Stimulated activated CD4-positive, alpha-beta T cell treated with anti-CD3 and anti-CD28 coated beads, Interleukin-12 subunit alpha, Interleukin-12 subunit beta, amount 100 ng/mL, for 24 hours (primary cell): ENCODE measurements around the gene DDX19B.
"Not testable (repeated sequence)": the region's sequence is repeated elsewhere in the genome, so short reads cannot be mapped to it uniquely, and the experiment has no call there.

Experiments
- DNase-seq, 2 experiments: peaks; one replicate each; pipeline ENCODE4 v3.0.0-alpha.2; 2020; ENCODE audit warnings: low read depth in 2 of 2

DDX19B gene

DNA sequence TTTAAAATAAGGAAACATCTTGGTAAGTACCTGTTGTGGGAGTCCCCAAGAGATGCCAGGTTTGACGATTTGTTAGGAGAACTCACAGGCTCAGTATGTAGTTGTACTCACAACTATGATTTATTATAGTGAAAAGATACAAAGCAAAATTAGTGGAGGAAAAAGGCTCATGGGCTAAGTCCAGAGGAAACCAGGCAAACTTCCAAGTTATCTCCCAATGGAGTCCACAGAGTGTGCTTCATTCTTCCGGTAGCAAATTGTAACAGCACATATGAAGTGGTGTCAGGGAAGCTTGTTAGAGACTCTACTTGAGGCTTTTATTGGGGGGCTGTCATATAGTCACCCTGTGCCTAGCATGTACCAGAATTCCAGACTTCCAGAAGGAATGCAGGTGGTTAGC, 50.0 kb downstream of the DDX19B start:
- no peak for DNase-seq

DNA sequence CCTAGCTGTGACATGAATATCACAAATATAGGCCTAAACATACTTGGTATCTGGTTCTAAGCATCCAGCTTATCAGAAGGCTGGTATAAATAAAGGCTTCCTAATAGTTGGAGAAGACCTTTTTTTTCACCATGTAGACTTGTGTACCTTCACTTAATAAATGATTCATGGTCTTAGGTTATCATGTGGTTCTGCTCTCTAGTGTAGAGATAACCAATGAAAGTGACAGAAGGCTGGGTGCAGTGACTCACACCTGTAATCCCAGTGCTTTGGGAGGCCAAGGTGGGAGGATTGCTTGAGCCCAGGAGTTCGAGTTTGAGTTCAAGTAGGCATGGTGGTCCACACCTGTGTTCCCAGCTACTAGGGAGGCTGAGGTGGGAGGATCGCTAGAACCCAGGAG, 50.8 kb downstream of the DDX19B start:
- no peak for DNase-seq

GRCh38 chr16:70359552-70359951, 60.6 kb downstream of the DDX19B start:
- DNase-seq: no peak

- DNase-seq: no peak
Measured at GRCh38 chr16:70364399-70364798, 65.4 kb downstream of the DDX19B start.

DNA sequence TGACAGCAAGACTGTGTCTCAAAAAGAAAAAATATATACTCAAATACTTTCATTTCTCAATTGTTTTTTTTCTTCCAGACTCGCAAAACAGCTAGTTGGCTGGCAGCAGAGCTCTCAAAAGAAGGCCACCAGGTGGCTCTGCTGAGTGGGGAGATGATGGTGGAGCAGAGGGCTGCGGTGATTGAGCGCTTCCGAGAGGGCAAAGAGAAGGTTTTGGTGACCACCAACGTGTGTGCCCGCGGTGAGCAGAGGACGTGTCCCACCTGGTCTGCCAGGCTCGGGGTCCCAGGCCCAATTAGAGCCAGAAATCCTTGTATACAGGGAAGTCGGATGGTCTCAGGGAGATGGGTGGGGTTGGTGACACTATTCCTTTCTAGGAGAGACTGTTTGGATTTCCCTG, 71.2 kb downstream of the DDX19B start:
- DNase-seq: not testable (repeated sequence)

DNA sequence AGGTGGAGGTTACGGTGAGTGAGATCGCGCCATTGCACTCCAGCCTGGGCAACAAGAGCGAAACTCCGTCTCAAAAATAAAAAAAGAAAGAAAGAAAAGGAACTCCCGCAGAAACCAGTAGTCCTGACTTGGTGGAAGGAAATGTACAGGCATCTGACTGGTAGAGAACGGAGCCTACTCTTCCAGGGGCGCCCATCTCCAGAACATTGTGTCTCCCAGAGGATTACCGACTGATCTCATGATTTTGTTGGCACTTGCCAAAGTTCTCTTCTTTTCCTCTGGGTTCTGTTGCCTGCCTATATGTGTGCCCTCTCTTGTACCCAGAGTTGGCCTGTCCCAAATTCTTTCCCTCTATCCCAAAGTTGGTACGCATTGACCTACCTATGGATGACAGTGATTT, 71.9 kb downstream of the DDX19B start:
- no peak for DNase-seq

- no peak for DNase-seq
Measured at GRCh38 chr16:70372921-70373728, 74.1 kb downstream of the DDX19B start.

DNA sequence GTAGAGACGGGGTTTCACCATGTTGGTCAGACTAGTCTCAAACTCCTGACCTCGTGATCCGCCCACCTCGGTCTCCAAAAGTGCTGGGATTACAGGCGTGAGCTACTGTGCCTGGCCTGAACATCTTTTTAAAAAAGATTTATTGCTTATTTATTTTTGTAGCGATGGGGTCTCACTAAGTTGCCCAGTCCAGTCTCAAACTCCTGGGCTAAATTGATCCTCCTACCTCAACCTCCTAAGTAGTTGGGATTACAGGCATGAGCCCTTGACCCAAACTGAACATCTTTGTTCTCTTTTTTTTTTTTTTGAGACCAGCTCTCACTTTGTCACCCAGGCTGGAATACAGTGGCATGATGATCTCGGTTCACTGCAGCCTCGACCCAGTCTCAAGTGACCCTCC, 75.2 kb downstream of the DDX19B start:
- DNase-seq: no peak

DNA sequence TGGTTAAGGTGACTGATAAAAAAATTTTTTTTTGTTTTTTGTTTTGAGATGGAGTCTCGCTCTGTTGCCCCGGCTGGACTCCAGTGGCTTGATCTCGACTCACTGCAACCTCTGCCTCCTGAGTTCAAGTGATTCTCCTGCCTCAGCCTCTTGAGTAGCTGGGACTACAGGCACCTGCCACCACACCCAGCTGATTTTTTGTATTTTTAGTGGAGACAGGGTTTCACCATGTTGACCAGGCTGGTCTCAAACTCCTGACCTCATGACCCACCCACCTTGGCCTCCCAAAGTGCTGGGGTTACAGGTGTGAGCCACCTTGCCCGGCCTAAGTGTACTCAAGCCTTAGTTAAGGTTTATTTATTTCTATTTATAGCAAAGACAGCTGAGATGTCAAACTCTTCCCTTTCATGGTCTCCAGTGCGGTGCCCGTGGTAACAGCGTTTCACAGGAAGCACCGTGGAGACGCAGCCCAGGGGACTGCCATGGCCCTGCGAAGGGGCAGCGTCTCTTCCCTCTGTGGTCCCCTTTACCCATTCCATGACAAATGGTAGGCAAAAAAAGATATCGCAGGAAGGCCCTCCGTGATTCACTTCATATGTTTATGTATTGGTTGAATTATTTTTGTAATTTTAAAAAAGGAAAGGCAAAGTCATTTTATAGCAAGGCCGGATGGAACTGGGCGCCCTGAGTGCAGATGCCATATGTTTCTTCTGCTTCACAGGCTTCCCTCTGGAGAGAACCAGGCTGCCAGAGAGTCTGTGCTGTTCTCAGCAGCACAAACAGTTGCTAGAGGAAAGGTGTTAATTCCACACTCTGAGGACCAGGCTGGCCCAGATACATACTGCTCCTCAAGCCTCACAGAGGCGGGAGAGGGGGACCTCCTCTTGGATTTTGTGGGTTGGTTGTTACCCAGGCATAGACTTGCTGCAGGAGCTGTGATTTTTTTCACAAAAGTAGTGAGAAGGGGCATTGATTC, 76.9 kb downstream of the DDX19B start:
- DNase-seq: no peak

DNA sequence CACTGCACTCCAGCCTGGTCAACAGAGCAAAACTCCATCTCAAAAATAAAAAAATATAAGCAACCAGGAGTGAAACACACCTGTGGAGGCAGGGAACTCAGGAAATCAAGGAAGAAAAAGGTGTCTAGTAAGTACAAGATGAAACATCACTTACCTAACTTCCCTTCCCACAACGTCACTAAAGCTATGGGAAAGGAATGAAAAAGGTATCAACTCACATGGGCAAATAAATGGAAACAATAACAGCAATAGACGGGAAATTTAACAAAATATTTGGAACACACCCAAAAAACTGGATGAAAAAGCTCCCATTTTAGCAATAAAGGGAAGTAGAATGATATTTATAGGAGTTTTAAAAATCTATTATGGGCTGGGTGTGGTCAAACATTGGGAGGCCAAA, 78.8 kb downstream of the DDX19B start:
- no peak for DNase-seq

- DNase-seq: no peak
Measured at GRCh38 chr16:70378869-70379493, 80.0 kb downstream of the DDX19B start.

GRCh38 chr16:70380248-70380918, 81.4 kb downstream of the DDX19B start:
- DNase-seq: peak; percentile 64 to 66

DNA sequence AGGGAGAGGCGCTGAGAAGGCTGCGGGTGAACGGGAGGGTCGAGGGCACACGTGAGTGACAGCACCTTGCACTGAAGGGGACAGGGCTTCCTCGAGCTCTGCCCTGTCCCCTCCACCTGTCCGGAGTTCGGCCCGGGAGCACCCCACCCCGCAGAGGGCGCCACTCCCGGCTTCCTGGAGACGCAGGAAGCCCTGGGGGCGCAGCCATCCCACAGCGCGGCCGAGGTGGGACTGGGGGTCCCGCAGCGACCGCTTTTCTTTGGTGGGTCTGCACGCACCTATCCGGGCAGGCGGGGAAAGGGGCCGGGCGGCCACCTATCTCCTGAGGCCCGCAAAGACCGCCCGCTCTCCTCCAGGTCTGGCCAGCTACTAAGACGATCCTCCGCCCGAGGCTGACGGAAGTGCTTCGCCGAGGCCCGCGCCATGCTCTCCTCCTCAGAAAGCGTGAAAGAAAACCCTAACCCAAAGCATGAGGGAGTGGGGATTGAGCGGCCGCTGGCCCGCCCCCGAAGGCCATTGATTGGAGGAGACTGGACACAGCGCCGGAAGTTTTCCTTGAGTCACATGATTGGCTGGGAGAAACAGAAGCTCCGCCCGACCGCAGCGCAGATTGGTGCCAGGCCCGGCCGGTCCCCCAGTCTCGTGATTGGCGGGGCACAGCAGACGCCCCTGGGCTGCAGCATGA, 82.1 kb downstream of the DDX19B start:
- peak; percentile 93 to 94 for DNase-seq

- DNase-seq: peak in 1 of 2 experiments; percentile 55
Measured at GRCh38 chr16:70381604-70382342, 82.8 kb downstream of the DDX19B start.

- DNase-seq: no peak
Measured at GRCh38 chr16:70383421-70383960, 84.5 kb downstream of the DDX19B start.
